Thoracic aorta (tissue), 2 donors: ENCODE data around the gene CDK4. TPM values are rescaled to one million over a fixed set of nuclear protein-coding genes. Genes with fewer than 3 reads are reported as not detected.

Experiments used
- ATAC-seq: fragments of 150-250 bp; one replicate; pipeline ENCODE4 v1.8.0; 2017; ENCODE audit warnings: low read depth; ENCODE audit not compliant: insufficient number of reproducible peaks, low FRiP score
- DNase-seq: peaks from one replicate; pipeline ENCODE4 v3.0.0-alpha.2; 2020; ENCODE audit warnings: low spot score
- H3K27ac ChIP-seq, 2 donors: fragments of 200-600 bp; sonication (generic); 1 replicate in 1 of 2; 2 replicates in 1 of 2; pipeline ENCODE4 v1.5.1; 2016; ENCODE audit warnings: mild to moderate bottlenecking in 2 of 2, moderate library complexity in 2 of 2
- H3K27me3 ChIP-seq: fragments of 200-600 bp; sonication (generic); replicated peaks from 2 replicates; pipeline ENCODE4 v1.6.0; 2016; ENCODE audit warnings: mild to moderate bottlenecking; ENCODE audit not compliant: insufficient read depth
- H3K36me3 ChIP-seq: fragments of 200-600 bp; sonication (generic); one replicate; pipeline ENCODE4 v1.5.1; 2016
- H3K4me1 ChIP-seq, 2 donors: fragments of 200-600 bp; sonication (generic); 1 replicate in 1 of 2; 2 replicates in 1 of 2; pipeline versions ENCODE4 v1.5.1 to v1.6.0; 2016; ENCODE audit warnings: low read depth in 2 of 2, mild to moderate bottlenecking in 1 of 2; ENCODE audit not compliant: control insufficient read depth in 1 of 2
- H3K4me3 ChIP-seq: fragments of 200-600 bp; sonication (generic); 2 replicates; pipeline ENCODE4 v1.5.1; 2016; ENCODE audit warnings: mild to moderate bottlenecking
- H3K9me3 ChIP-seq: fragments of 200-600 bp; sonication (generic); 2 replicates; pipeline ENCODE4 v1.5.1; 2016
- CTCF ChIP-seq: fragments of 200-600 bp; sonication (generic); IDR thresholded peaks from one replicate; pipeline ENCODE4 v1.5.1; 2019; ENCODE audit warnings: antibody characterized with exemption
- total RNA-seq, 2 donors: library from RNA; depleted of rRNA; stranded (reverse); fragments of >200 nt; gene quantifications; one replicate each; pipeline versions ENCODE4 v1.1.0 to v1.2.3, GENCODE V29; 2016

The CDK4 gene
- total RNA-seq, 2 donors from 2014 or later, result 52.3 to 72.8 TPM

GRCh38 chr12:57772429-57773322 lies 20.6 kb upstream of the CDK4 start, which contains the start of gene EEF1AKMT3:
Gene EEF1AKMT3 (plus strand): TSS chr12:57772614. CDS start chr12:57772725, 111 bp downstream.
- H3K4me3 ChIP-seq, result peak within 1 kb of the TSS; percentile 97
- H3K36me3 ChIP-seq, result peaks cover 8% of the 10 kb centered on the region
- DNase-seq (peak; percentile 36), ATAC-seq (peak; percentile 20)
- no peaks in the 10 kb centered on the region for H3K27me3 ChIP-seq
- H3K9me3 ChIP-seq, result no peaks in the 10 kb centered on the region
- no peak for TF ChIP-seq CTCF
- peak within 1 kb of the TSS; percentile 94 to 98 for H3K27ac ChIP-seq
- H3K4me1 ChIP-seq, result peaks cover 9 to 24% of the 10 kb centered on the region in 2 donors

GRCh38 chr12:57771873-57772428 lies 19.8 kb upstream of the CDK4 start, which contains the start of gene METTL1:
Gene METTL1 (minus strand): TSS chr12:57772105. CDS start chr12:57772083, 22 bp downstream.
- Histone ChIP-seq H3K4me3 (peak within 1 kb of the TSS; percentile 97), H3K4me1 (peaks cover 9 to 26% of the 10 kb centered on the region in 2 donors), H3K27ac (peak within 1 kb of the TSS; percentile 94 to 98), H3K27me3 (no peaks in the 10 kb centered on the region), H3K9me3 (no peaks in the 10 kb centered on the region), H3K36me3 (peaks cover 8% of the 10 kb centered on the region)
- ATAC-seq (peak; percentile 86), DNase-seq (peak; percentile 88)
- TF ChIP-seq CTCF, result no peak

- ATAC-seq (peak; percentile 47), DNase-seq (peak; percentile 87)
- TF ChIP-seq CTCF, result no peak
- H3K36me3 ChIP-seq, result peaks cover 8% of the 10 kb centered on the region
- H3K27me3 ChIP-seq, result no peaks in the 10 kb centered on the region
- peaks cover 9 to 32% of the 10 kb centered on the region in 2 donors for H3K4me1 ChIP-seq
- H3K27ac ChIP-seq, result peak overlapping the region; percentile 94 to 98
- H3K4me3 ChIP-seq, result peak overlapping the region; percentile 97
- H3K9me3 ChIP-seq, result no peaks in the 10 kb centered on the region
Measured at GRCh38 chr12:57771236-57771872, 19.2 kb upstream of the CDK4 start.

GRCh38 chr12:57770734-57771133 lies 18.6 kb upstream of the CDK4 start:
- no peak for TF ChIP-seq CTCF
- peaks cover 13 to 38% of the 10 kb centered on the region in 2 donors for H3K4me1 ChIP-seq
- peak overlapping the region in 1 of 2 donors; percentile 94 for H3K27ac ChIP-seq
- peaks cover 3% of the 10 kb centered on the region for H3K36me3 ChIP-seq
- H3K27me3 ChIP-seq, result no peaks in the 10 kb centered on the region
- H3K4me3 ChIP-seq, result no peak overlapping the region
- ATAC-seq, result no peak
- no peak for DNase-seq
- H3K9me3 ChIP-seq, result no peaks in the 10 kb centered on the region

GRCh38 chr12:57769594-57769993 lies 17.5 kb upstream of the CDK4 start:
- Histone ChIP-seq H3K27me3 (no peaks in the 10 kb centered on the region), H3K4me1 (peaks cover 23 to 49% of the 10 kb centered on the region in 2 donors), H3K36me3 (no peaks in the 10 kb centered on the region), H3K4me3 (no peak overlapping the region), H3K27ac (no peak overlapping the region), H3K9me3 (no peaks in the 10 kb centered on the region)
- ATAC-seq (no peak), DNase-seq (no peak)
- no peak for TF ChIP-seq CTCF
